KMS-11 (cell line): ENCODE results near the gene PTPRN2.

ENCODE experiments used
- H2AFZ ChIP-seq: fragments of 200-600 bp; sonication (generic); 2 replicates; pipeline ENCODE4 v1.6.1; 2016; ENCODE audit warnings: antibody characterized with exemption, mixed run types, low read depth
- H3K27ac ChIP-seq: fragments of 200-600 bp; sonication (generic); 2 replicates; pipeline ENCODE4 v1.6.1; 2016; ENCODE audit warnings: mild to moderate bottlenecking, mixed run types
- H3K27me3 ChIP-seq: fragments of 200-600 bp; sonication (generic); 2 replicates; pipeline ENCODE4 v1.6.1; 2017; ENCODE audit warnings: mild to moderate bottlenecking, low read depth, mixed run types, moderate library complexity; ENCODE audit not compliant: insufficient read depth
- H3K36me3 ChIP-seq: fragments of 200-600 bp; sonication (generic); 2 replicates; pipeline ENCODE4 v1.6.1; 2017; ENCODE audit warnings: mild to moderate bottlenecking, mixed run types; ENCODE audit not compliant: insufficient read depth
- H3K4me1 ChIP-seq: fragments of 200-600 bp; sonication (generic); 2 replicates; pipeline ENCODE4 v1.6.1; 2016; ENCODE audit warnings: mild to moderate bottlenecking, low read depth, mixed run types; ENCODE audit not compliant: poor library complexity, severe bottlenecking
- H3K4me2 ChIP-seq: fragments of 200-600 bp; sonication (generic); 2 replicates; pipeline ENCODE4 v1.7.0; 2016; ENCODE audit warnings: mild to moderate bottlenecking, mixed run types
- H3K4me3 ChIP-seq: fragments of 200-600 bp; sonication (generic); IDR thresholded peaks from 2 replicates; pipeline ENCODE4 v1.6.1; 2017; ENCODE audit warnings: low read depth, low read length, mixed read lengths; ENCODE audit not compliant: insufficient read depth
- H3K79me2 ChIP-seq: fragments of 200-600 bp; sonication (generic); 2 replicates; pipeline ENCODE4 v1.6.1; 2016; ENCODE audit warnings: low read depth, mixed run types; ENCODE audit not compliant: insufficient read depth
- H3K9ac ChIP-seq: fragments of 200-600 bp; sonication (generic); 2 replicates; pipeline ENCODE4 v1.6.1; 2016; ENCODE audit warnings: mild to moderate bottlenecking, mixed run types
- H4K20me1 ChIP-seq: fragments of 200-600 bp; sonication (generic); 2 replicates; pipeline ENCODE4 v1.6.1; 2016; ENCODE audit warnings: mild to moderate bottlenecking, mixed run types; ENCODE audit not compliant: insufficient read depth
- CTCF ChIP-seq: fragments of 200-600 bp; sonication (generic); conservative IDR thresholded peaks from 2 replicates; pipeline ENCODE4 v1.6.1; 2017; ENCODE audit warnings: low read depth, mild to moderate bottlenecking, antibody characterized with exemption, low read length, moderate library complexity, mixed read lengths

The PTPRN2 gene

DNA sequence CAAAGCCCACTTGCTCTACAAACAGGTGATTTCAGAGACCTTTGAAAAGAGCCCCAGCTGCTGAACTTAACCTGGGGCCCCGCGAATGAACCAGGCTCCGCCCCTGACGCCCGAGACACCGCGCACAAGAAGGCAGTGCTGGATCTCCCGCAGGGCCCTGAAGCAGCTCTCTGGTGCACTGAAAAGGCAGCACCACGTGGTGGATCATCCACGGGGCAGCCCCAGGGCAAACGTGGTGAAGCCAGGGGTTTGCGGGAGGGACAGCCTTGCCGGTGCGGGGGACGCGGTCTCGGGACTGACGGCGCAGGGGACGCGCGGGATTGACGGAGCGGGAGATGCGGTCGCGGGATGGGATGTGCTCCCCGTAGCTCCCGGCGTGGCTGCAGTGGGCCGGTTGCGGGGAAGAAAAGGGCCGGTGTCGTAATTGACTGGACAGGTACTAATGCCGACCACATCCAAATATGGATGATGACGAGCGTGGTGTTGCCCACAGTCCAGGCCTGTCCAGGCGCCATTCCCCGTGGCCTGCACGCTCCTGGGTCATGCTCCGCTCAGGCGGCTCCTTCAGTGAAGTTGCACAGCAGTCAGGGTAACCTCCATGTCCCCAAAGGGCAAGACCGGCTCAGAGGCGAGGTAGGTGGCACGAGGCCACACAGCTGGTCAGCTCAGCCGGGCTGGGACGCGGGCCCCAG lies 829.7 kb downstream of the PTPRN2 start:
- no peak overlapping the region for H3K27ac ChIP-seq
- no peak overlapping the region for H3K4me3 ChIP-seq
- no peak overlapping the region for H3K9ac ChIP-seq
- no peak overlapping the region for H3K4me2 ChIP-seq
- no peaks in the 10 kb centered on the region for H3K79me2 ChIP-seq
- no peaks in the 10 kb centered on the region for H3K4me1 ChIP-seq
- H3K36me3 ChIP-seq = no peaks in the 10 kb centered on the region
- no peaks in the 10 kb centered on the region for H4K20me1 ChIP-seq
- no peak for TF ChIP-seq CTCF
- no peak overlapping the region for H2AFZ ChIP-seq
- H3K27me3 ChIP-seq = no peaks in the 10 kb centered on the region; the same call in 1 of the 2 replicates

DNA sequence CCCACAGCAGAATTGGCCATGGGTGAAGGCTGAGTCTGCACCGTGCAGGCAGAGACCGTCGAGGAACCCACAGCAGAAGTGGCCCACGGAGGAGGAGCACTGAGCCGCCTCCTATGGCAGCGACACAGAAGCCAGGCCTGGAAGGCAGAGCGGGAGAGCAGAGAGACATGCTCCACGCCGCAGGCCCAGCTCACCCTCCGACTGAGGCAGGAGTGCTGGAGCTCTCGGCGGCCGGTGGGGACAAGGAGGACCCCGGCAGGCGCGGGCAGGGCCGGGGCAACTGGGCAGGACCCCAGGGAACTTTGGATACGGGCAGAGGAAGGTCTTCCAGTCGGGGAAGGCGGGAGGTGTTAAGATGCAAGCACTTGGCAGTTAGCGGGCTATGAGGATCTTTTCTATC lies 830.4 kb downstream of the PTPRN2 start:
- Histone ChIP-seq H3K4me3 (no peak overlapping the region), H3K27ac (no peak overlapping the region), H3K36me3 (no peaks in the 10 kb centered on the region), H2AFZ (no peak overlapping the region), H3K4me1 (no peaks in the 10 kb centered on the region), H4K20me1 (no peaks in the 10 kb centered on the region), H3K9ac (no peak overlapping the region), H3K4me2 (no peak overlapping the region), H3K27me3 (no peaks in the 10 kb centered on the region; the same call in 1 of the 2 replicates), H3K79me2 (no peaks in the 10 kb centered on the region)
- no peak for TF ChIP-seq CTCF

- H3K4me2 ChIP-seq = no peak overlapping the region
- no peaks in the 10 kb centered on the region for H3K4me1 ChIP-seq
- no peak for TF ChIP-seq CTCF
- no peak overlapping the region for H2AFZ ChIP-seq
- no peaks in the 10 kb centered on the region; the same call in 1 of the 2 replicates for H3K27me3 ChIP-seq
- no peak overlapping the region for H3K9ac ChIP-seq
- H3K27ac ChIP-seq = no peak overlapping the region
- H4K20me1 ChIP-seq = no peaks in the 10 kb centered on the region
- H3K4me3 ChIP-seq = no peak overlapping the region
- H3K79me2 ChIP-seq = no peaks in the 10 kb centered on the region
- no peaks in the 10 kb centered on the region for H3K36me3 ChIP-seq
These were observed 831.9 kb downstream of the PTPRN2 start for GRCh38 chr7:157755741-157756140.

GRCh38 chr7:157754416-157754790 lies 833.2 kb downstream of the PTPRN2 start:
- no peaks in the 10 kb centered on the region for H3K4me1 ChIP-seq
- no peak overlapping the region for H3K4me2 ChIP-seq
- no peaks in the 10 kb centered on the region for H3K79me2 ChIP-seq
- no peak overlapping the region for H2AFZ ChIP-seq
- no peak for TF ChIP-seq CTCF
- H3K4me3 ChIP-seq = no peak overlapping the region
- no peaks in the 10 kb centered on the region for H4K20me1 ChIP-seq
- no peak overlapping the region for H3K9ac ChIP-seq
- no peaks in the 10 kb centered on the region for H3K36me3 ChIP-seq
- H3K27me3 ChIP-seq = no peaks in the 10 kb centered on the region; the same call in 1 of the 2 replicates
- no peak overlapping the region for H3K27ac ChIP-seq
